A673 (cell line): ENCODE results near the gene ZNF692. TPM values are rescaled to one million over a fixed set of nuclear protein-coding genes. Genes with fewer than 3 reads are reported as not detected.

Experiments used
- BruUV-seq: library from RNA; stranded (reverse); fragments of 400-500 nt; replicated peaks from 2 replicates; lab custom pipeline; 2021; lab: Mats Ljungman, UMichigan
- CTCF ChIA-PET: fragments of 300-600 bp; sonication (Branson Sonifier 250); formaldehyde crosslinking; loops from one replicate; lab custom pipeline; 2022; ENCODE audit warnings: antibody characterized with exemption; lab: Charles Lee
- POLR2A ChIA-PET: fragments of 300-600 bp; sonication (Branson Sonifier 250); formaldehyde crosslinking; loops from one replicate; lab custom pipeline; 2022; ENCODE audit warnings: antibody characterized with exemption; ENCODE audit not compliant: low non-redundant PET; lab: Charles Lee
- DNase-seq: peaks from one replicate; pipeline ENCODE4 v3.0.0-alpha.2; 2015; ENCODE audit warnings: low spot score
- H3K27ac ChIP-seq: fragments of 200-600 bp; sonication (generic); 2 replicates; pipeline ENCODE4 v1.5.1; 2016; ENCODE audit warnings: mixed run types, low read depth, mild to moderate bottlenecking, mixed read lengths, antibody characterized with exemption, low read length; ENCODE audit not compliant: poor library complexity, severe bottlenecking
- H3K27me3 ChIP-seq: fragments of 200-600 bp; sonication (generic); replicated peaks from 2 replicates; pipeline ENCODE4 v1.6.1; 2017; ENCODE audit warnings: mixed run types, low read depth, mild to moderate bottlenecking, mixed read lengths, antibody characterized with exemption, low read length; ENCODE audit not compliant: insufficient read depth, poor library complexity
- H3K36me3 ChIP-seq: fragments of 200-600 bp; sonication (generic); 2 replicates; pipeline ENCODE4 v1.6.1; 2016; ENCODE audit warnings: mixed run types, mild to moderate bottlenecking, mixed read lengths, antibody characterized with exemption, low read length; ENCODE audit not compliant: insufficient read depth, poor library complexity, severe bottlenecking
- H3K4me1 ChIP-seq: fragments of 200-600 bp; sonication (generic); 2 replicates; pipeline ENCODE4 v1.6.1; 2017; ENCODE audit warnings: mixed run types, mild to moderate bottlenecking, mixed read lengths, antibody characterized with exemption, low read length; ENCODE audit not compliant: insufficient read depth, poor library complexity, severe bottlenecking
- H3K4me3 ChIP-seq: fragments of 200-600 bp; sonication (generic); 2 replicates; pipeline ENCODE4 v1.5.1; 2016; ENCODE audit warnings: low read depth, mixed run types, mild to moderate bottlenecking, mixed read lengths, low read length; ENCODE audit not compliant: poor library complexity, severe bottlenecking
- H3K9me3 ChIP-seq: fragments of 200-600 bp; sonication (generic); 2 replicates; pipeline ENCODE4 v1.6.1; 2016; ENCODE audit warnings: mixed run types, low read depth, mild to moderate bottlenecking, mixed read lengths, antibody characterized with exemption, low read length; ENCODE audit not compliant: poor library complexity, severe bottlenecking
- CTCF ChIP-seq: fragments of 300-800, 200-600 bp; sonication (generic); conservative IDR thresholded peaks from 2 replicates; pipeline ENCODE4 v1.5.1; 2017; ENCODE audit warnings: low read depth, mild to moderate bottlenecking, antibody characterized with exemption, low read length, moderate library complexity, mixed read lengths
- EZH2 ChIP-seq: fragments of 200-600 bp; sonication (generic); IDR thresholded peaks from 2 replicates; pipeline ENCODE4 v1.6.1; 2017; ENCODE audit warnings: borderline replicate concordance, low read depth, mild to moderate bottlenecking, mixed read lengths, antibody characterized with exemption, low read length; ENCODE audit not compliant: poor library complexity, severe bottlenecking
- intact Hi-C: fragments of 100-400 bp; cut with micrococcal nuclease; formaldehyde crosslinking; loops from one replicate; pipeline ENCODE4 v1.10.0; 2022; ENCODE audit not compliant: unreplicated experiment
- total RNA-seq: library from RNA; stranded (reverse); gene quantifications from 2 replicates; pipeline ENCODE4 v1.2.3, GENCODE V29; 2021

Gene ZNF692
- total RNA-seq, 1 experiment from 2014 or later, result 64.5 TPM

GRCh38 chr1:248894837-248895236 lies 36.0 kb upstream of the ZNF692 start:
- H3K4me1 ChIP-seq, result peaks cover 4% of the 10 kb centered on the region
- no TSS peak for BruUV-seq
- H3K4me3 ChIP-seq, result no peak overlapping the region
- ChIA-PET POLR2A (no interaction called here), CTCF (interaction anchor here (1.2 kb wide), 1 partner anchor 12 kb away, joined by 3 read pairs; no protein-coding TSS in a partner anchor)
- no peak for DNase-seq
- no peaks in the 10 kb centered on the region for H3K9me3 ChIP-seq
- H3K27me3 ChIP-seq, result peaks cover 9% of the 10 kb centered on the region
- intact Hi-C loops, result no loop called here
- H3K27ac ChIP-seq, result no peak overlapping the region
- TF ChIP-seq EZH2 (no peak), CTCF (no peak)
- no peaks in the 10 kb centered on the region for H3K36me3 ChIP-seq

- Histone ChIP-seq H3K36me3 (no peaks in the 10 kb centered on the region), H3K27me3 (no peaks in the 10 kb centered on the region), H3K4me3 (no peak overlapping the region), H3K4me1 (peaks cover 4% of the 10 kb centered on the region), H3K9me3 (no peaks in the 10 kb centered on the region), H3K27ac (no peak overlapping the region)
- no peak for TF ChIP-seq CTCF
- no peak for TF ChIP-seq EZH2
- intact Hi-C loops, result no loop called here
- POLR2A ChIA-PET, result no interaction called here
- no peak for DNase-seq
- BruUV-seq, result no TSS peak
- CTCF ChIA-PET, result no interaction called here
Measured at GRCh38 chr1:248892590-248892989, 33.7 kb upstream of the ZNF692 start.

GRCh38 chr1:248891758-248892157 lies 32.9 kb upstream of the ZNF692 start:
- POLR2A ChIA-PET, result no interaction called here
- Histone ChIP-seq H3K27ac (no peak overlapping the region), H3K27me3 (no peaks in the 10 kb centered on the region), H3K4me1 (peaks cover 11% of the 10 kb centered on the region), H3K9me3 (no peaks in the 10 kb centered on the region), H3K4me3 (no peak overlapping the region), H3K36me3 (no peaks in the 10 kb centered on the region)
- no peak for TF ChIP-seq EZH2
- no peak for TF ChIP-seq CTCF
- BruUV-seq, result no TSS peak
- intact Hi-C loops, result no loop called here
- no peak for DNase-seq
- CTCF ChIA-PET, result no interaction called here
